Inflammatory macrophage (primary cell): ENCODE measurements around the gene SPATA32.

Experiments
- DNase-seq, 2 donors: peaks; one replicate each; pipeline ENCODE4 v3.0.0-alpha.2; 2020 to 2022

Gene SPATA32

DNA sequence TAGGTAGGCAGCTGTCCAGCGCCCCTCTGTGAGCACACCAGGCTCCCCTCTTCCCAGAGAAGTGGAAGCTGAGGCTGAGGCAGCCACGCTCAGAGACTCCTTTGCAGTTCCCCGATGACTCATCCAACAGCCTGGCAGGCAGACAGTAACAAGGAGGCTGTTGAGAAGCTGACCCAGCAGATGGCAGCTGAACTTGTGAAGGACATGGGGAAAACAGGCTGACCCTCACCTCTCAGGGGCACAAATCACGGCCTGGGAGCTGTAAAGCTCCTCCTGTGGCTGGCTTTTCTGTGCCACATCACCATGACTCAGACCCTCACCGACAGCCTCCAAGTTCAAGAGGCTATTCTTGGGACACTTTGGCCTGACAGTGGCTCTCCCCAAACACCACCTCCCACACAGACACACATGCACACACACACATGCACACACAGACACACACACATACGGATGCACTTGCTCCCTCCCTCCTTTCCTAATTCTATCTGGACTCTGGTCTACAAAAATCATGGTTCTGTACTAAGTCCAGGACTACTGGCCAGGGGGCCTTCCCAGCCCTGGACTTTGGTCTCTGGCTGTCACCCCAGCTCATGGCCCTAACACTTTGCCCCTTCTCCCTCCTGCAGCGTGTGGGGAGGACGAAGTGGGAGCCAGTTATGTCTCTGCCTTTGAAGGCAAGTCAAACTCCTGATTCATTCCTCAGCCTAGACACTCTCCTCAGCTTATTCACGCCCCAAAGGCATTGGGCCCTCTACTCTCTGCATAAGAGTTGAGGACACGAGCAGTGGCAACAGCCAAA is 31.7 kb upstream of the SPATA32 start:
- peak; percentile 81 to 88 for DNase-seq

DNA sequence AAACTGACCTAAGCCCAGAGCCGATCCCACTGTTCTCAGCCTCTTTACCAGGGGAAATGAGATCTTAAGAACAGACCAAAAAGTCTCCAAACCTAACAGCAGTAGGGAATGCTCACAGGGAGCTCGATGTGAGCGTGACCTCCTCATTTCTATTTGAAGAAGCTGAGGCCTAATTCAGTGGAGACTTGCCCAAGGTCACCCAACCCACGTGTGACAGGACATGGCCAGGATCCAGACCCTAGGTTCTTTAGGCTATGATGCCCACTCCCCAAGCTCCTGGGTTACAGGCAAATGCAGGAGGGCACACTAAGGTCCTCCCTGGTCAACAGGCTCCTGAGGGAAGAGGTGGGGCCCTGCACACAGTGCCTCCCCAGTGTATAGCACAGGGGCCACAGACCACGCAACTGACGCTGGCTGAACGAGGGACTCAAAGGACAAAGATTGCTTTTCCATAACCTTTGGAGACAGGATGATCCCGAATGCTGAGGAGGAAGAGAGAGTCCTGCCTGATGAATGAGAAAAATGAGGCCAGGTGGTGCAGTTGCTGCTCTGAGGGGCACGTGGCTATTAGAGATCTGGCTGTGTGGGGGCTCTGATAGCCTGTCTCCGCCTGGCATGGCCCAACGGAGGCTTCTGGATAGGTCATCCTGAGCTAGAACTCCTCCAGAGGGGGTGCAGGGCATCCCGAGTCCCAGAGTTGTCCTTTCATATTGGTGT is 31.0 kb upstream of the SPATA32 start:
- no peak for DNase-seq

- peak; percentile 88 to 91 for DNase-seq
Measured at GRCh38 chr17:45291171-45291805, 29.4 kb upstream of the SPATA32 start.

- no peak for DNase-seq
Measured at GRCh38 chr17:45290269-45290765, 28.4 kb upstream of the SPATA32 start.

- DNase-seq: peak; percentile 14 to 62
Measured at GRCh38 chr17:45289301-45290268, 27.7 kb upstream of the SPATA32 start.

DNA sequence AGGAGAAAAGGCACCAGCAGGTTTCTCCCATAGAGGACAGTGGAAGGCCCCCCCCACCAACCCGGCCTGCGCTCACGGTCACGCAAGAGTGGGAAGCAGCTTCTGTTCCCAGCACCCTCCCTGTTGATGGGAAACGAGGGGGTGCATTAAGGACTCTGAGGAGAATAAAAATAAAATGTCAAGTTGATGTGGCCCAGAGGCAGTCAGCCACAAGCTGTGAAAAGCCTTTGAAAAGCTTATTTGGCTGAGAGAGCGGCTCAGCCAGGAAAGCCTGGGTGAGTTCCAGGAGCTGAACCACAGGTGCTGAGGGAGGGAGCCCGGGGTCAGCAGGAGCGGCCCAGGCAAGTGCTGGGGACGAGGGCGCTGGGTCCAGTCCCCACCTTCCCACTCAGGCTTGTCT is 26.9 kb upstream of the SPATA32 start:
- no peak for DNase-seq

DNA sequence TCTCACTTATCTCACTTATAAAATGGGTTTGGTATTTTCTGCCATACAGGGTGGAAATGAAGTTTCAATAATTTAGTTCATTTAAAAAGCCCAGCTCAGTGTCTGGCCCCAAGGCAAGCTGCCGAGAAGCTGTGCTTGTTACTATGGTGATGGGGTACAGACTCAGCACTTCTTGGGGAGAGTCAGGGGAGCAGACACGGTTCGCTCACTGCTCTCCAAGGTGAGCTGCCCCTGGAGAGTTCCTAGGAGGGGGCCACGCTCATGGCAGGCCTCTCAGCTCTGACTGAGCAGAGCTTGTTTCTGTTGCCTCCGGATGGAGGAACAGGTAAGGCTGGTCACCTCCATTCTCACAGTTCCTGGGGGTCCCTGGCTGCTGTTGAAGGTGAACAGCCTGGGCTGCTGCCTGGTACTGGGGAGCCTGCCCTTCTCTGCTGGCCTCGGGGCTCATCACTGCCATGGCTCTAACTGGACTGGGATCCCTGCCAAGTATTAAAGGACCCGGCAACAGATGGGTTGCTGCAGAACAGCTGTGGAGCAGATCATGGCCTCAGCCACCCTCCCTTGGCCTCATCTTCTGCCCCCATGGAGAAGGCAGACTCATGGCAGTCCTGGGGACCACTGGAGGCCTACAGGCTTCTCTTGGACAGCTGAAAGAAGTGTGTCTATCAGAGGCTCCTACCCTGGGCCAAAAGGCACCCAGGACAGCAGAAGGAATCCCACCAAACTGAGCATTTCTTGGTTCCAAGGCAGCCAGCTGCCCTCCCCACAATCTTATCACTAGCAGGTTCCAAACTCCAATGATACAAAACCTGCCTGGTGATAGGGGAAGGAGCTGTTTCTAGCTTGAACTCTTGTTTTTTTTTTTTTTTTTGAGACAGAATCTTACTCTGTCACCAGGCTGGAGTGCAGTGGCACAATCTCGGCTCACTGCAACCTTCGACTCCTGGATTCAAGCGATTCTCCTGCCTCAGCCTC is 25.9 kb upstream of the SPATA32 start:
- DNase-seq: no peak

DNA sequence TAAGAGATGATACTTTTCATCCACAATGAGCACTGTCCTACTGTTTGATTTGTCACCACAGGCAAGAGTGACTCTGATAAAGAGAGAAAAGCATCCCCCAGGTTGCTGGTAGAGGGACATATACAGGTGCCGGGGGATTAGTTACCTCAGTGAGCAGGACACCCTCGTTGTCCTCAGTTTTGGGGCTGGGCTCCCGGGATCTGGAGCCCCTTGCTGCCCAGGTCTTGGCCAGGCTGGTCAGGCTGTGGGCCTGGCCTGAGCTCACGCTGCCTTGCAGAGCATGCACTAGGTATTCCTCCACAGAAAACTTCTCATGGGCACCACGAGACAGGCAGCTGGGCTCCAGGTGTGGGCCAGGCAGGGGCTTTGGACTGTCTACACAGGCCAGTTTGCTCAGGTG is 24.4 kb upstream of the SPATA32 start:
- no peak for DNase-seq

DNA sequence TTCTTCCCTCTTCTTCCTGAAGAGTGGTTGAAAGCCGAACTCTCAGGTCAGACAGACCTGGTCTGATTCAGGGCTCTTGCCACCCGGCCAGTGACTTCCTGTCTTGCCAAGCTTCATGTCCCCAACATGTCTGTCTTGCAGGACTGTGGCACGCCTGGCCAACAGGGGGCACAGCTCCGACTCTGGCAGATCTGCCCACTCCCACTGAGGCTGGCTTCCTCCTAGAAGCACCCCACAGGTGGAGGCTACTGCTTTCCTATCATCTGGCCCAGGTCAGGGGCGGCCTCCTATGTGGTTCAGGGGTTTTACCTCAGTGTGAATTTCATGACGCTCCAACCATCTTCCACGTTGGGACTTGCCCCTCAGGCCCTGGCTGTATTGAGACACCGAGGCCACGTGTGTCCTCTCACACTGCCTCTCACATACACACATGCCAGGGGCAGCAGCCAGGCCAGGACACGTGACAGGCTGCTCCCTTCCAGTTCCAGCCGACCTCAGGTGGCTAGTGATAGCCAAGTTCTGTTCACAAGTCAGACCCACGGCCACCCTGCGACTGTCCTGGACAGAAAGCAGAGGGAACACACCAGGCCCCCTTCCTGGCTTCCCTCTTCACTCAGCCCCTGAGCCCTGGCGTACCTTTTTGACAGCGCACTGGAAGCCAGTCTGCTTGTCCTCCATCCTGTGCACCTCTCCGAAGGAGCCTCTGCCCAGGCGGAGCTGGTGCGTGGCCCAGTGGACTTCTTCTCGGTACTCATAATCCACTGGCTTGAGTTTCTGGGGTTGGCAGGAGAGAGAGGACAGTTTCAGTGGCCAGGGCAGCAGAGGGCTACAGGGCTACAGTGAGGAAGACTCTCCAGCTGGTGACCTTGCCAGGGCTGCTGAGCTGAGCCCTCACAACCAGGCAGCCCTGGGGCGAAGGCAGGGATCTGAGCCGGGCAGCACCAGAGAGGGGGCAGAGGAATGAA is 22.6 kb upstream of the SPATA32 start:
- DNase-seq: peak; percentile 36 to 51

DNA sequence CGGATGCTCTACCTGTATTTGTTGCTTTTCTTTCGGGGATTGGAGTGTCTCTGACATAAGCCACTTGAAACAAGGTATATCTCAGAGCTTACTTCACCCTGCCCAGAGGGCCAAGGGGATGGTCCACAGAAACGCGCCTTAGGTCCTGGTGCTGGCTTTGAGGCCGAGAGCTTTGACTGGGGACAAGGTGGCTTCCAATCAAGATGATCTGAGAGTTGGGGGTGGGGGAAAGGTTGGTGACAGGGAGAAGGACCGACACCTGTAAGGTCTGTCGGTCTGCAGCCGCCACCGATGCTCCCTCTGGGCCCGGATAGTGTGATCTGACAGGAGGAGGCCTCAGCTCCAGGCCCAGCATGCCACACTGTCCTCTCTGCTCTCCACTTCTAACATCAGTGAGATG is 21.8 kb upstream of the SPATA32 start:
- no peak for DNase-seq

DNA sequence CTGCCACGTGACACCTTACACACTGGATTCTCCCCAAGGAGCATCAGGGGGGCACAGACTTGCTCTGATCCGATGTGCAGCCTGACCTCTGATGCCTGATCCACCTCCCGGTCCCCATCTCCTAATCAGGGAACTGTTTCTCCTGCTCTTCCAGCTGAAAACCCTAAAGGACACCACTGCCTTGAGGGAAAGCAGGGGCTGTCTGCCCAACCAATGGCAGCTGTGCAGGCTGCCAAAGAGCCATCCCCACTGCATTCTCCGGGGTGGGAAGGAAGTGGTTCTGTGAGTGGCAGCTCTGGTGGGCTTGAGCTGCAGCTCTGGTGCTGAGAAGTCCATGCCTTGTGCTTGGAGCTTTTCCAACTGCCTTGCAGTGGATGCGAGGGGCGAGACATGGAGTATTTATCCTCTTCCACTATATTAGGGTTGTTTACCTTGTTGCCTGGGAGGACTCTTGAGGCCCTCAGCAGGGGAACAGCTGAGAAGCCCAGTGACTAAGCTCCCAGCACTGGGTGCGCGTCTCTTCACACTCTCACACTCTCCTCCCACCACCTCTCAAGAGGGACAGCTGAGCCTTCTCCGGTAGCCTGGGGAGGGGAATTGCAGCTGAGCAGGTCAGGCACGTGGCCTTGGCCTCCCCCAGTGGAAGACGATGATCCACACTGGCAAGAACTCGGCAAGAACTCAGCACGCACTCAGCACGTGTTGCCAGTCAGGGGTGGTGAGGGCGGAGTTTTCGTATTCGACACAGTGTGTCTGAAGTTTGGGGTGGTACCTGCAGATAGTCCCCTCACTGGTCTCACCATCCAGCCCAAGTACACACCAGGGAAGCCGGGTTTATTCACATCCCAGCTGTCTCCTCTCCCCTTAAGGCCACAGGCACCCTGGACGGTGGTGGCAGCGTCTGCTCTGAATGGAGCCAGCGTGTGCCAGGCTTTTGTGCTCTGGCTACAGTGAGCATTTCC is 21.1 kb upstream of the SPATA32 start:
- DNase-seq: no peak

GRCh38 chr17:45279898-45280297 is 18.0 kb upstream of the SPATA32 start:
- no peak for DNase-seq

DNA sequence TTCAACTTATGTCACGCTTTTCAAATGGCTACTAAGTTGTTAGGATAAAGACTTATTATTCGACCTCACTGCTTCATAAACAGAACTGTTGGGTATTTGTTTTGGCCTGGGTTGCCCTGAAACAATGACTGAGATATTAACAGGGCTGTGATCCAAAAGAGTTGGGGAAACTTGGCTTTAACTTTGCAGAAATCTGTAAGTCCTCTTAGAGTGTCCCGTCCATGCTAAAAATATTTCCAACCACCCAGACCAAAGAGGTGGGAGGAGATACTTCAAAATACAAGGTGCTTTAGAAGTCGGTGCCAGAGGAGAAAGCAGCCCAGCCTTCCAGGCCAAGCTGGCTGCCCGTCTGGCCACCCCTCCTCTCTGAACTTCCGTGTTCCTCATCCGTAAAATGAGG is 16.1 kb upstream of the SPATA32 start:
- DNase-seq: no peak

- DNase-seq: peak; percentile 92 to 93
Measured at GRCh38 chr17:45277216-45277849, 15.4 kb upstream of the SPATA32 start.

DNA sequence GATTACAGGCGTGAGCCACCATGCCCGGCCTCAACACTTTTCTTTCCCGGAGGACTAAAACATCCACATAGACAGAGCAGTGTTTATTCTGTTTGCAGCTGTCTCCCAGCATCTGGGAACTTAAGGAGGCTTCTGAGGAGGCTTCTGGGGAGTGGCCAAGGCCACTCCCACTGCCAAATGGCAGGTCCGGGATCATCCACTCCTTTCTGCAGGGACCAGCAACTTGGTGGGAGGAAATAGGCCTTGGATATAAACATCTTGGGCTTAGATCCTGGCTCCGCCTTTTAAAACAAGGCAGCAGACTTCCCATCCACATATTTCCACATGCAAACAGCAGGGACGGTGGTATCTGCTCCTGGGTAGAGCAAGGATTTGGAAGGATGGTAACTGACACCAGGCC is 14.1 kb upstream of the SPATA32 start:
- no peak for DNase-seq

GRCh38 chr17:45274033-45274432 is 12.1 kb upstream of the SPATA32 start:
- DNase-seq: no peak

GRCh38 chr17:45273551-45273957 is 11.7 kb upstream of the SPATA32 start:
- DNase-seq: no peak

GRCh38 chr17:45271603-45272002 is 9.7 kb upstream of the SPATA32 start:
- no peak for DNase-seq
